Measurements from ENCODE around the gene NT5M.
A peak's percentile ranks its signal among the peaks of the same experiment; 100 is the strongest.

The NT5M gene

GRCh38 chr17:17313350-17313991 lies 10.3 kb downstream of the NT5M start:
- DNase-seq (ENCODE audit: low spot score) = peak; percentile 85
- in situ Hi-C loops (cut with MboI; ENCODE audit: low pct_unique_long_range_greater_than_20kb, low sequenced_read_pairs, unreplicated experiment) = loop anchor here (25.0 kb wide), 1 partner anchor 301 kb away; no protein-coding TSS in a partner anchor
- peak; percentile 87 for TF ChIP-seq CTCF (IDR thresholded peaks at IDR 0.05; ENCODE audit: extremely low read depth, insufficient read depth, missing control alignments)

DNA sequence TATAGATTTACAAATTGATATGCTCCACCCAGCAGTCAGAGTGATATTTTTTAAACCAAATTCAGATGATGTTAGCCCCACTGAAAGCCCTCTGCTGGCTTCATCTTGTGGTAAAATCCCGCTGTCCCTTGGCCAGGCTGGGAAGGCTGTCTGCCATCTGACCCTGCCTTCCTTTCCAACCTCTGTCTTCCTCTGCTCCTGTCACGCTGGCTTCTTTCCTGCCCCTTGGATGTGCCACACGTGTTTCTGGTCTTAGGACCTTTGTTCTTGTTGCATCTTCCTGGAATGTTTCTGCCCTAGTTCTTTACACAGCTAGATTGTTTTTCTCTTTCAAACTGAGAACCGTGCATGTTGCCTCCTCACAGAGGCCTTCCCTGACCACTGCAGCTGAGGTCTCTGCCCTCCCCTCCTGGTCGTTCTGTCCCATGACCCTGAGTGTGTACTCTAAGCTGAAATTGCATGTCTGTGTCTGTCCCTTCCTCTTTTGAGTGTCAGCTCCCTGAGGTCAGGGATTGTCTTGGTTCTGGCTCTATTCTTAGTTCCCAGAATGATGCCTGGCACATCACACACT lies 11.4 kb downstream of the NT5M start:
- no peak for DNase-seq (ENCODE audit: low spot score)
- TF ChIP-seq CTCF (IDR thresholded peaks at IDR 0.05; ENCODE audit: extremely low read depth, insufficient read depth, missing control alignments) = no peak
- in situ Hi-C loops (cut with MboI; ENCODE audit: low pct_unique_long_range_greater_than_20kb, low sequenced_read_pairs, unreplicated experiment) = loop anchor here (25.0 kb wide), 1 partner anchor 302 kb away; no protein-coding TSS in a partner anchor

GRCh38 chr17:17315142-17315821 lies 12.1 kb downstream of the NT5M start:
- in situ Hi-C loops (cut with MboI; ENCODE audit: low pct_unique_long_range_greater_than_20kb, low sequenced_read_pairs, unreplicated experiment) = loop anchor here (25.0 kb wide), 1 partner anchor 303 kb away; no protein-coding TSS in a partner anchor
- no peak for DNase-seq (ENCODE audit: low spot score)
- no peak for TF ChIP-seq CTCF (IDR thresholded peaks at IDR 0.05; ENCODE audit: extremely low read depth, insufficient read depth, missing control alignments)

DNA sequence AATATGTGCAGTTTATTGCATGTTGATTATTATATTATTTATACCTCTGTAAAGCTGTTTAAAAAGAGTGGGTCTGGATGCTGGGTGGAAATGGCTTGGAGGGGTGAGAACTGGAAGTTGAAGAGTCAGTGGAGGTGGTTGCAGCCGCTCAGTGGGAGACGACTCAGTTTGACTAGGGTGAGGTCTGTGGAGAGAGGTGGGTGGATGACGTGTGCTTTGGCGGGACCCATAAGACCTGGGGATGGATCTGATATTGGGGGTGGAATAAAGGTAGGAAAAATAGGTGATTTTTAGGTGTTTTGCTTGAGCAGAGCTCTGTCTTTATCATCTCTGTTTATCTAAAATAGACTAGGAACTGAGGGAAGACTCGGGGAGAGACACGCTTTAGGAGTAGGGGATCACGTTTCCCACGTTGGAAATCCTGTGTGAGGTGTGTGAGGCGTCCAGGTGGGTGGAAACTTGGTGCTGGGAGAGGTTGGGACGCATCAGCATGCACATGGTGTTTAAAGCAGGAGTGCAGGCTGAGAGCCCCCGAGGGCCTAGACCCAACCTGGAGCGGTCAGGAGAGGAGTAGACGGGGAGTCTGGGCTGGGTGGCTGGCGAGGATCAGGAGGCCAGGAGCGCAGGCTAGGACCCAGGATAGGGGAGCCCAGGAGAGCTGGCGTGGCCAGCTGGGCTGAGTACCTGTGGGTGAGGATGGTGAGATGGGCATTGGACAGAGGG lies 17.2 kb downstream of the NT5M start:
- peak; percentile 2 for DNase-seq (ENCODE audit: low spot score)
- in situ Hi-C loops (cut with MboI; ENCODE audit: low pct_unique_long_range_greater_than_20kb, low sequenced_read_pairs, unreplicated experiment) = loop anchor here (25.0 kb wide), 1 partner anchor 308 kb away; no protein-coding TSS in a partner anchor
- TF ChIP-seq CTCF (IDR thresholded peaks at IDR 0.05; ENCODE audit: extremely low read depth, insufficient read depth, missing control alignments) = no peak

DNA sequence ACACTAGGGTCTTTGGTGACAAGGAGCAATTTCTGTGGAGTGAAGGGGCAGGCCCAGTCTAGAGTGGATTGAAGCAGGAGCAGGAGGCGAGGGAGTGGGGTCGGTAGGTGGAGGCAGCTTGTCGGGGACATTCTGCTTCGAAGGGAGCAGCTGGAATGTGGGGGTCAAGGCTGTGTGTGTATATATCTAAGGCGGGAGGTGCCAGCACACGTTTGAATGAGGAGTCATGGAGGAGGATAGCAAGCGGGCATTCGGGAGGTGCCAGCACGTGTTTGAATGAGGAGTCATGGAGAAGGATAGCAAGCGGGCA lies 17.7 kb downstream of the NT5M start:
- in situ Hi-C loops (cut with MboI; ENCODE audit: low pct_unique_long_range_greater_than_20kb, low sequenced_read_pairs, unreplicated experiment) = loop anchor here (25.0 kb wide), 1 partner anchor 309 kb away; no protein-coding TSS in a partner anchor
- peak; percentile 2 for DNase-seq (ENCODE audit: low spot score)
- TF ChIP-seq CTCF (IDR thresholded peaks at IDR 0.05; ENCODE audit: extremely low read depth, insufficient read depth, missing control alignments) = no peak

DNA sequence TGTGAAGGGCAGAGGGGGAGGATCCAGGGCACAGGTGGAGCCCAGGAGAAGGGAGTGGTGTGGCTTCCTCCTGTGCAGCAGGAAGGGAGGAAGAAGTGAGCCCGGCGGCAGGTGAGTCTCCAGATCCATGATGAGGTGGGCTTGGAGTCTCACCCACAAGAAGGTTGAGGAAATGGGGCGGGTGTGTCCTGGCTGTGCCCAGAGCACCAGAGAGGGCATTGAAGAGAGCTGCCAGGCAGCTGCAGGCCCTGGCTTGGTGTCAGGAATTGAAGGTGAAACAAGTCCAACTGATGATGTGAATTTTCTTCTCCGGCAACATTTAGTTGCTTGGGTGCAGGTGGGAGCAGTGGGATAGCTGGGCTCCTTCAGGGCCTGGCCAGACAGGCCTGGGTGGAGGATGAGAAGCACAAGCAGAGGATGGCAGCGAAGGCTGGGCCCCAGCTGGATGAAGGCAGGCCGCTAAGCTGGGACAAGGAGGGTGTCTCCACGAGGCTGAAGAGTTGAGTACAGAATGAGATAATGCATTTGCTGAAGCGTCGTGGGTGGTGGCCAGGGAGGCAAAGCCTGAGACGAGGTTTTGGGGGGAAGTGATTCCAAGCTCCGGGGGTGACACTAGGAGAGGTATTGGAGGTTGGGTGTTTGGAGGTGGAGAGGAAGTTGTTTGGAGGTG lies 18.3 kb downstream of the NT5M start:
- in situ Hi-C loops (cut with MboI; ENCODE audit: low pct_unique_long_range_greater_than_20kb, low sequenced_read_pairs, unreplicated experiment) = loop anchor here (25.0 kb wide), 1 partner anchor 309 kb away; no protein-coding TSS in a partner anchor
- no peak for TF ChIP-seq CTCF (IDR thresholded peaks at IDR 0.05; ENCODE audit: extremely low read depth, insufficient read depth, missing control alignments)
- DNase-seq (ENCODE audit: low spot score) = peak; percentile 3

Data from GM13977 (cell line).